NB4 (cell line): Measurements from ENCODE around the gene DIO1.

Experiments
- DNase-seq: peaks from one replicate; pipeline ENCODE4 v3.0.0; 2010; ENCODE audit warnings: low read depth
- H3K4me3 ChIP-seq: one replicate; pipeline ENCODE4 v1.5.1; 2011; ENCODE audit warnings: mild to moderate bottlenecking, low read depth, low read length, moderate library complexity
- MYC ChIP-seq: IDR thresholded peaks from 2 replicates; pipeline ENCODE4 v1.6.1; 2011; ENCODE audit warnings: low read depth, low read length
- POLR2A ChIP-seq: IDR thresholded peaks from 2 replicates; pipeline ENCODE4 v1.6.1; 2011; ENCODE audit warnings: mild to moderate bottlenecking; ENCODE audit not compliant: insufficient read length; ENCODE audit errors: extremely low read depth
- TF ChIP-seq, protein P1 (sequence below): IDR thresholded peaks from one replicate; pipeline ENCODE4 v1.5.1; 2012; ENCODE audit warnings: low read depth, low read length
- TF ChIP-seq, protein P2 (sequence below): IDR thresholded peaks from 2 replicates; pipeline ENCODE4 v1.6.1; 2011; ENCODE audit warnings: low read depth, low read length

The DIO1 gene

GRCh38 chr1:53893999-53894636 is at the start of gene DIO1:
Gene DIO1 (plus strand): TSS chr1:53894187. CDS start chr1:53894211, 24 bp downstream.
- DNase-seq: no peak
- no peak within 1 kb of the TSS for H3K4me3 ChIP-seq
- TF ChIP-seq, protein P1, sequence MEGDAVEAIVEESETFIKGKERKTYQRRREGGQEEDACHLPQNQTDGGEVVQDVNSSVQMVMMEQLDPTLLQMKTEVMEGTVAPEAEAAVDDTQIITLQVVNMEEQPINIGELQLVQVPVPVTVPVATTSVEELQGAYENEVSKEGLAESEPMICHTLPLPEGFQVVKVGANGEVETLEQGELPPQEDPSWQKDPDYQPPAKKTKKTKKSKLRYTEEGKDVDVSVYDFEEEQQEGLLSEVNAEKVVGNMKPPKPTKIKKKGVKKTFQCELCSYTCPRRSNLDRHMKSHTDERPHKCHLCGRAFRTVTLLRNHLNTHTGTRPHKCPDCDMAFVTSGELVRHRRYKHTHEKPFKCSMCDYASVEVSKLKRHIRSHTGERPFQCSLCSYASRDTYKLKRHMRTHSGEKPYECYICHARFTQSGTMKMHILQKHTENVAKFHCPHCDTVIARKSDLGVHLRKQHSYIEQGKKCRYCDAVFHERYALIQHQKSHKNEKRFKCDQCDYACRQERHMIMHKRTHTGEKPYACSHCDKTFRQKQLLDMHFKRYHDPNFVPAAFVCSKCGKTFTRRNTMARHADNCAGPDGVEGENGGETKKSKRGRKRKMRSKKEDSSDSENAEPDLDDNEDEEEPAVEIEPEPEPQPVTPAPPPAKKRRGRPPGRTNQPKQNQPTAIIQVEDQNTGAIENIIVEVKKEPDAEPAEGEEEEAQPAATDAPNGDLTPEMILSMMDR: no peak
- TF ChIP-seq MYC (no peak), POLR2A (no peak)
- TF ChIP-seq, protein P2, sequence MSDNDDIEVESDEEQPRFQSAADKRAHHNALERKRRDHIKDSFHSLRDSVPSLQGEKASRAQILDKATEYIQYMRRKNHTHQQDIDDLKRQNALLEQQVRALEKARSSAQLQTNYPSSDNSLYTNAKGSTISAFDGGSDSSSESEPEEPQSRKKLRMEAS: no peak

DNA sequence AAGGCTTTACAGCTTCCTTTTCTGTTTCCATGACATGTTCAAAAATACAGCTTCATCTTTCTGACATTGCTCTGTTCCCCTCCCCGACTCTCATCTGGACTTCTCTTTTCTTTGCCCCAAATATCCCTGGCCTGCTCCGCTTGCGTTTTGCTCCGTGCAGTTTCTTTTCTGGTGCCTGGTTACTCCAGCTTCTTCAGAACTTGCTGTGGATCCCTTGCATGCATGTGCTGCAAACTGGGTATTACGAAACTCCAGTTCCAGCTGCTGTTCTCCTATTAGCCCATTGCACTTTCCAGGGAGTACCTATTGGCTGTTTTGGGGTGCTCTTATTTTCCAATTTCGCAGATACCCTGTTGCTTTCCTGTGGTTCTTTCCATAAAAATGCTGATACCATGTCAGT is 46.0 kb upstream of the DIO1 start:
- peak; percentile 29 for DNase-seq
- TF ChIP-seq MYC: no peak
- TF ChIP-seq, protein P2: no peak
- TF ChIP-seq, protein P1: no peak
- TF ChIP-seq POLR2A: no peak
- H3K4me3 ChIP-seq: no peak overlapping the region

GRCh38 chr1:53850082-53850673 is 43.8 kb upstream of the DIO1 start:
- H3K4me3 ChIP-seq: no peak overlapping the region
- DNase-seq: no peak
- TF ChIP-seq, protein P2: no peak
- TF ChIP-seq, protein P1: no peak
- TF ChIP-seq MYC: no peak
- TF ChIP-seq POLR2A: no peak

- TF ChIP-seq, protein P2: no peak
- TF ChIP-seq, protein P1: no peak
- TF ChIP-seq POLR2A (no peak), MYC (no peak)
- H3K4me3 ChIP-seq: no peak overlapping the region
- no peak for DNase-seq
Observed at GRCh38 chr1:53851571-53852285, 42.3 kb upstream of the DIO1 start.

- DNase-seq: peak; percentile 67
- TF ChIP-seq, protein P1: peak; percentile 81
- TF ChIP-seq, protein P2: no peak
- no peak for TF ChIP-seq MYC
- no peak for TF ChIP-seq POLR2A
- no peak overlapping the region for H3K4me3 ChIP-seq
Observed at GRCh38 chr1:53860967-53861411, 33.0 kb upstream of the DIO1 start.
